ENCODE measurements around the gene SPSB2. TPM values are rescaled to one million over a fixed set of nuclear protein-coding genes. Genes with fewer than 3 reads are reported as not detected.
A peak's percentile ranks its signal among the peaks of the same experiment; 100 is the strongest.

The SPSB2 gene
- total and polyA plus RNA-seq, 9 of the 15 experiments (the other 6 are each of a cell fraction or from before 2014, with no cell fraction given) = 0.10 to 10.6 (median 1.9) TPM

DNA sequence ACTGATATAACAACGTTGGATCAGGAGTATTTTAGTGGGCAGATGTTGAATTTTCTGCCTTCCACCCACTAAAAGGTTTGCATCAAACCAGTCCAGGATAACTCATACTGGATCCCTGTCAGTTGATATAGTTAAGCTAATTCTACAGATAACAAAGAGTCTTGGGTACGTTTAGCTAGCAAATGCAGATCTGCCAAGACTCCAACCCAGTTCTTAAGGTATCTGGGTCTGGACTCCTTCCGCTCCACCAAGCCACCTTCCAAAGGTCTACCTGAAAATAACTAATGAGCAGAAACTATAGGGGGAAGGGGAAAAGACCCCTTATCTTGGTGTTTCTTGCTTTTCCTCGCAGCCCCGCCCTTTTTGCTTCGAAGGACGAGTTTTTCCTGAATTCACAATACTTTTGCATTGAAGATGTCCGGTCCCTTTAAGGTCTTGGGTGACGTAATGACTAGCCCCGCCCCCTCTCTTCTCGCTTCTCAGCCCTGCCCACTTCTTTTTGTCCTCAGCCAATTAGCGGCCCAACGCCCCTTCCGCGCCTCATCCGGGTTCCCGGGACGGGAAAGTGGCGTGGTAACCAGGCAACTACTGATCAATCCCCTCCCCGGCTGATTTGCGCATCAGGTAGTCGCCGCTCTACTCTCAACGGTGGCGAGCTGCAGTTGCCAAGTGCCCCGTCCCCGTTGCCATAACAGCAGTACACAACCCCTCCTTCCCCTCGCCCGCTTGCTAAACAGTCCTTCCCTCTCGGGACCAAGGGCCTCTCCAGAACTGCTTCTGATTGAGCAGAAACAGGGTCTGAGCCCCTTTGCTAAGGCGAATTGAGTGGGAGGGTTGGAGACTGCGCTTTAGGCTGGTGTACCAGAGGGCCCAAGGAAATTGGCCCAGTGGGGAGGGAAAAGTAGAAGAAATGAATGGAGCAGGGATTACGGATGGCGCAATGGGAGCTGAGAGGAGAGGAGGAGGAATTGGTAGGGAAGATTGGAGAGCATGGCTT, 31.5 kb upstream of the SPSB2 start, which contains the start of gene LRRC23 (continued):
- TF ChIP-seq ATF3 (IDR thresholded peaks at IDR 0.05) (peak; percentile 97), ATF3 (CRISPR knock-in tag; conservative IDR thresholded peaks at IDR 0.05) (no peak; the same call in 1 of the 2 replicates), NFXL1 (CRISPR knock-in tag; IDR thresholded peaks at IDR 0.05) (no peak), POU5F1 (IDR thresholded peaks at IDR 0.05; ENCODE audit: borderline replicate concordance, low read depth, low read length, partially characterized antibody) (no peak), PHTF2 (CRISPR knock-in tag; IDR thresholded peaks at IDR 0.05) (no peak), ZNF274 (IDR thresholded peaks at IDR 0.05; ENCODE audit: borderline replicate concordance, low read depth, low read length) (no peak), SUPT5H (IDR thresholded peaks at IDR 0.05) (0 out of 2 replicates have a peak, but pooled peaks have one; percentile 54), ZNF668 (CRISPR knock-in tag; IDR thresholded peaks at IDR 0.05) (no peak)
- TF ChIP-seq, protein P1, sequence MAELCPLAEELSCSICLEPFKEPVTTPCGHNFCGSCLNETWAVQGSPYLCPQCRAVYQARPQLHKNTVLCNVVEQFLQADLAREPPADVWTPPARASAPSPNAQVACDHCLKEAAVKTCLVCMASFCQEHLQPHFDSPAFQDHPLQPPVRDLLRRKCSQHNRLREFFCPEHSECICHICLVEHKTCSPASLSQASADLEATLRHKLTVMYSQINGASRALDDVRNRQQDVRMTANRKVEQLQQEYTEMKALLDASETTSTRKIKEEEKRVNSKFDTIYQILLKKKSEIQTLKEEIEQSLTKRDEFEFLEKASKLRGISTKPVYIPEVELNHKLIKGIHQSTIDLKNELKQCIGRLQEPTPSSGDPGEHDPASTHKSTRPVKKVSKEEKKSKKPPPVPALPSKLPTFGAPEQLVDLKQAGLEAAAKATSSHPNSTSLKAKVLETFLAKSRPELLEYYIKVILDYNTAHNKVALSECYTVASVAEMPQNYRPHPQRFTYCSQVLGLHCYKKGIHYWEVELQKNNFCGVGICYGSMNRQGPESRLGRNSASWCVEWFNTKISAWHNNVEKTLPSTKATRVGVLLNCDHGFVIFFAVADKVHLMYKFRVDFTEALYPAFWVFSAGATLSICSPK (IDR thresholded peaks at IDR 0.05; ENCODE audit: borderline replicate concordance) = no peak
- TF ChIP-seq, protein P2, sequence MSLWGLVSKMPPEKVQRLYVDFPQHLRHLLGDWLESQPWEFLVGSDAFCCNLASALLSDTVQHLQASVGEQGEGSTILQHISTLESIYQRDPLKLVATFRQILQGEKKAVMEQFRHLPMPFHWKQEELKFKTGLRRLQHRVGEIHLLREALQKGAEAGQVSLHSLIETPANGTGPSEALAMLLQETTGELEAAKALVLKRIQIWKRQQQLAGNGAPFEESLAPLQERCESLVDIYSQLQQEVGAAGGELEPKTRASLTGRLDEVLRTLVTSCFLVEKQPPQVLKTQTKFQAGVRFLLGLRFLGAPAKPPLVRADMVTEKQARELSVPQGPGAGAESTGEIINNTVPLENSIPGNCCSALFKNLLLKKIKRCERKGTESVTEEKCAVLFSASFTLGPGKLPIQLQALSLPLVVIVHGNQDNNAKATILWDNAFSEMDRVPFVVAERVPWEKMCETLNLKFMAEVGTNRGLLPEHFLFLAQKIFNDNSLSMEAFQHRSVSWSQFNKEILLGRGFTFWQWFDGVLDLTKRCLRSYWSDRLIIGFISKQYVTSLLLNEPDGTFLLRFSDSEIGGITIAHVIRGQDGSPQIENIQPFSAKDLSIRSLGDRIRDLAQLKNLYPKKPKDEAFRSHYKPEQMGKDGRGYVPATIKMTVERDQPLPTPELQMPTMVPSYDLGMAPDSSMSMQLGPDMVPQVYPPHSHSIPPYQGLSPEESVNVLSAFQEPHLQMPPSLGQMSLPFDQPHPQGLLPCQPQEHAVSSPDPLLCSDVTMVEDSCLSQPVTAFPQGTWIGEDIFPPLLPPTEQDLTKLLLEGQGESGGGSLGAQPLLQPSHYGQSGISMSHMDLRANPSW (CRISPR knock-in tag; IDR thresholded peaks at IDR 0.05) = no peak
- TF ChIP-seq, protein P3, sequence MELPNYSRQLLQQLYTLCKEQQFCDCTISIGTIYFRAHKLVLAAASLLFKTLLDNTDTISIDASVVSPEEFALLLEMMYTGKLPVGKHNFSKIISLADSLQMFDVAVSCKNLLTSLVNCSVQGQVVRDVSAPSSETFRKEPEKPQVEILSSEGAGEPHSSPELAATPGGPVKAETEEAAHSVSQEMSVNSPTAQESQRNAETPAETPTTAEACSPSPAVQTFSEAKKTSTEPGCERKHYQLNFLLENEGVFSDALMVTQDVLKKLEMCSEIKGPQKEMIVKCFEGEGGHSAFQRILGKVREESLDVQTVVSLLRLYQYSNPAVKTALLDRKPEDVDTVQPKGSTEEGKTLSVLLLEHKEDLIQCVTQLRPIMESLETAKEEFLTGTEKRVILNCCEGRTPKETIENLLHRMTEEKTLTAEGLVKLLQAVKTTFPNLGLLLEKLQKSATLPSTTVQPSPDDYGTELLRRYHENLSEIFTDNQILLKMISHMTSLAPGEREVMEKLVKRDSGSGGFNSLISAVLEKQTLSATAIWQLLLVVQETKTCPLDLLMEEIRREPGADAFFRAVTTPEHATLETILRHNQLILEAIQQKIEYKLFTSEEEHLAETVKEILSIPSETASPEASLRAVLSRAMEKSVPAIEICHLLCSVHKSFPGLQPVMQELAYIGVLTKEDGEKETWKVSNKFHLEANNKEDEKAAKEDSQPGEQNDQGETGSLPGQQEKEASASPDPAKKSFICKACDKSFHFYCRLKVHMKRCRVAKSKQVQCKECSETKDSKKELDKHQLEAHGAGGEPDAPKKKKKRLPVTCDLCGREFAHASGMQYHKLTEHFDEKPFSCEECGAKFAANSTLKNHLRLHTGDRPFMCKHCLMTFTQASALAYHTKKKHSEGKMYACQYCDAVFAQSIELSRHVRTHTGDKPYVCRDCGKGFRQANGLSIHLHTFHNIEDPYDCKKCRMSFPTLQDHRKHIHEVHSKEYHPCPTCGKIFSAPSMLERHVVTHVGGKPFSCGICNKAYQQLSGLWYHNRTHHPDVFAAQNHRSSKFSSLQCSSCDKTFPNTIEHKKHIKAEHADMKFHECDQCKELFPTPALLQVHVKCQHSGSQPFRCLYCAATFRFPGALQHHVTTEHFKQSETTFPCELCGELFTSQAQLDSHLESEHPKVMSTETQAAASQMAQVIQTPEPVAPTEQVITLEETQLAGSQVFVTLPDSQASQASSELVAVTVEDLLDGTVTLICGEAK (IDR thresholded peaks at IDR 0.05) = no peak
- TF ChIP-seq, protein P3 (CRISPR knock-in tag; IDR thresholded peaks at IDR 0.05) = no peak

All from K562 (cell line).